ENCODE results near the gene SIX6.

SIX6 gene

DNA sequence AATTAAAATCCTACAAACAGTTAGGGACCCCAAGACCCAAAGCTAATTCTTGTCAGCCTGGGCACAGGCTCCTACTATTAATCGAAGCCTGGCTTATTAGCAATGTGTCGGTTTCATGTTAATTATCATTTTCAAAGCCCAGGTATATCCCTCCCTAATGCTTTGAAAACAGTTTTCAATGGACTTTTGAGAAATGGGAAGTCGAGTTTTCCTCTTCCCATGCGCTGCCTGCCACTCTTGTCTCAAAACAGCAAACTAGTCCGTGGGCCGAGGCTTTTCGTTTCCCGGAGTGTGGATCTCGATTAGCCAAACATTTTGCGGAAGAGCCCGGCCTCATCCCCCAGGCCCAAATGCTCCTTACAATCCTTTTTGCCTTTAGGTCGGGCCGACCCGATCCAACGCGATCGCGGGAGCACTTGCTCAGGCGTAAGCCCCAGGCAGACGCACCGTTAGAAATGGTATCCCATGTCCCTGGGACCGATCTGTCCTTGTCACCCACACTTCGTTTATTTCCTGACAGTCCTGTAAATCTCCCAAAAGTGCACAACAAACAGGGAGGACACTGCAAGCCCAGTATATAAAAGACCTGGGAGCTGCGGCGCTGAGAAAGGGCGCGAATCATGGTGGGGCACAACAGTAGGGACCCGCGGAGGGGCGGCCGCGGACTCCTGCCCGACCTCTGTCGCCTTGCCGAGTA, 1.5 kb downstream of the SIX6 start:
- Histone ChIP-seq H3K4me2 (ENCODE audit: low read depth, low read length) (no peak overlapping the region), H3K9me3 (replicated peaks; ENCODE audit: insufficient read depth, low read length) (no peaks in the 10 kb centered on the region), H3K36me3 (replicated peaks; ENCODE audit: insufficient read depth, low read length) (no peaks in the 10 kb centered on the region), H3K4me3 (ENCODE audit: low read length) (no peak overlapping the region), H3F3A (ENCODE audit: insufficient read depth, low read length) (no peaks in the 10 kb centered on the region), H3K4me1 (ENCODE audit: low read length) (no peaks in the 10 kb centered on the region), H2AFZ (ENCODE audit: low read length) (no peak overlapping the region), H4K20me1 (ENCODE audit: insufficient read depth, low read length) (no peaks in the 10 kb centered on the region), H3K79me2 (ENCODE audit: low read length) (no peaks in the 10 kb centered on the region), H3K9ac (ENCODE audit: low read length) (no peak overlapping the region), H3K9me2 (replicated peaks; ENCODE audit: insufficient read depth, low read length) (no peaks in the 10 kb centered on the region), H3K27me3 (replicated peaks; ENCODE audit: insufficient read depth, low read length) (no peaks in the 10 kb centered on the region), H3K27ac (ENCODE audit: low read length) (no peak overlapping the region)
- no peak for DNase-seq
- TF ChIP-seq EZH2 (optimal IDR thresholded peaks at IDR 0.05; ENCODE audit: low read depth, low read length) (no peak), EZH2phosphoT487 (IDR thresholded peaks at IDR 0.05; ENCODE audit: low read length) (no peak)
- TF ChIP-seq, protein P1, sequence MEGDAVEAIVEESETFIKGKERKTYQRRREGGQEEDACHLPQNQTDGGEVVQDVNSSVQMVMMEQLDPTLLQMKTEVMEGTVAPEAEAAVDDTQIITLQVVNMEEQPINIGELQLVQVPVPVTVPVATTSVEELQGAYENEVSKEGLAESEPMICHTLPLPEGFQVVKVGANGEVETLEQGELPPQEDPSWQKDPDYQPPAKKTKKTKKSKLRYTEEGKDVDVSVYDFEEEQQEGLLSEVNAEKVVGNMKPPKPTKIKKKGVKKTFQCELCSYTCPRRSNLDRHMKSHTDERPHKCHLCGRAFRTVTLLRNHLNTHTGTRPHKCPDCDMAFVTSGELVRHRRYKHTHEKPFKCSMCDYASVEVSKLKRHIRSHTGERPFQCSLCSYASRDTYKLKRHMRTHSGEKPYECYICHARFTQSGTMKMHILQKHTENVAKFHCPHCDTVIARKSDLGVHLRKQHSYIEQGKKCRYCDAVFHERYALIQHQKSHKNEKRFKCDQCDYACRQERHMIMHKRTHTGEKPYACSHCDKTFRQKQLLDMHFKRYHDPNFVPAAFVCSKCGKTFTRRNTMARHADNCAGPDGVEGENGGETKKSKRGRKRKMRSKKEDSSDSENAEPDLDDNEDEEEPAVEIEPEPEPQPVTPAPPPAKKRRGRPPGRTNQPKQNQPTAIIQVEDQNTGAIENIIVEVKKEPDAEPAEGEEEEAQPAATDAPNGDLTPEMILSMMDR (IDR thresholded peaks at IDR 0.05; ENCODE audit: low read length) = no peak

DNA sequence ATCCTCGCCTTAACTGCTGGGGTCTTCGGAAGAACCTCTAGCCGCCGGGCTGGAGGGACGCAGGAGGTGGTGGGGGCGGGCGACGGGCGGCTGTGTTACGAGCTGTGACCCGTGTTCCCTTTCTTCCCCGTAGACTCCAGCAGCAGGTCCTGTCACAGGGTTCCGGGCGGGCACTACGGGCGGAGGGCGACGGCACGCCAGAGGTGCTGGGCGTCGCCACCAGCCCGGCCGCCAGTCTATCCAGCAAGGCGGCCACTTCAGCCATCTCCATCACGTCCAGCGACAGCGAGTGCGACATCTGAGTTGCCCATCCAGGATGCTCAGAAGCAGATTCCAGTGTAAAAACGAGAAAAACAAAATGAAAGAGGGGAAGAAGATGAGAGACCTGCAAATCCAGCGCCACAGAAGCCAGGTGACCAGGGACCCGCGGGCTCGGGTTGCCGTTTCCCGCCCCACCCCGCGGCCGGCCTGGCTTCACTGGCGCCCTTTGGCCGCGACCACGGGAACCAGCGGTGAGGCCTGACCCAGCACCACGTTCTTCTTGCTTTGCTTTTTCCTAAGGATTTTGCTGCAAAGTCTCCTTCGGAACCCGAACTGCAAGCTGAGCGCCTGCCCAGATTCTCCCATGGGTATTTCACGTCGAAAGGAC, 2.1 kb downstream of the SIX6 start:
- Histone ChIP-seq H3K4me3 (ENCODE audit: low read length) (no peak overlapping the region), H3K27ac (ENCODE audit: low read length) (no peak overlapping the region), H3F3A (ENCODE audit: insufficient read depth, low read length) (no peaks in the 10 kb centered on the region), H3K36me3 (replicated peaks; ENCODE audit: insufficient read depth, low read length) (no peaks in the 10 kb centered on the region), H3K9ac (ENCODE audit: low read length) (no peak overlapping the region), H3K4me2 (ENCODE audit: low read depth, low read length) (no peak overlapping the region), H4K20me1 (ENCODE audit: insufficient read depth, low read length) (no peaks in the 10 kb centered on the region), H3K79me2 (ENCODE audit: low read length) (no peaks in the 10 kb centered on the region), H3K4me1 (ENCODE audit: low read length) (no peaks in the 10 kb centered on the region), H3K27me3 (replicated peaks; ENCODE audit: insufficient read depth, low read length) (no peaks in the 10 kb centered on the region), H3K9me3 (replicated peaks; ENCODE audit: insufficient read depth, low read length) (no peaks in the 10 kb centered on the region), H2AFZ (ENCODE audit: low read length) (no peak overlapping the region), H3K9me2 (replicated peaks; ENCODE audit: insufficient read depth, low read length) (no peaks in the 10 kb centered on the region)
- TF ChIP-seq EZH2phosphoT487 (IDR thresholded peaks at IDR 0.05; ENCODE audit: low read length) = no peak
- no peak for TF ChIP-seq EZH2 (optimal IDR thresholded peaks at IDR 0.05; ENCODE audit: low read depth, low read length)
- TF ChIP-seq, protein P1 (IDR thresholded peaks at IDR 0.05; ENCODE audit: low read length) = no peak
- DNase-seq = no peak

DNA sequence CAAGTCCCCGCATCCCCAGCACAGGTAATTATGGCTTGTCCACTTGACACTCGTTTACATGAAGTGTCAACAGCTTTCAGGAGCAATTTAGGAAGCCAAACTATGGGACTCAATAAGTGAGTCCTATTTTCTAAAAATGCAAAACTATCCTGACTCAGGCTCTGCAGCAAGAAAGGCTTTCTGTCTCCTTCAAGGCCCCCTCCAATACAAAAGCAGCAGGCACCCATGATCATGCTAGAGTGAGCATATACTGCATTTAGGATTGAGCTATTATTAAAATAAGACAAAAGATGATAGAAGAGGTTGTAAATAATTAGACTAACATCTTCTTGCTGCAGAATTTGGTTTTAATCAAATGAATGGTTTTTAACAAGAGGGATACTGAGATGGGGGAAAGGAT, 3.2 kb downstream of the SIX6 start:
- no peaks in the 10 kb centered on the region for H3K4me1 ChIP-seq (ENCODE audit: low read length)
- H3K9ac ChIP-seq (ENCODE audit: low read length) = no peak overlapping the region
- no peak for TF ChIP-seq EZH2 (optimal IDR thresholded peaks at IDR 0.05; ENCODE audit: low read depth, low read length)
- TF ChIP-seq EZH2phosphoT487 (IDR thresholded peaks at IDR 0.05; ENCODE audit: low read length) = no peak
- TF ChIP-seq, protein P1 (IDR thresholded peaks at IDR 0.05; ENCODE audit: low read length) = no peak
- H3K36me3 ChIP-seq (replicated peaks; ENCODE audit: insufficient read depth, low read length) = no peaks in the 10 kb centered on the region
- H3K79me2 ChIP-seq (ENCODE audit: low read length) = no peaks in the 10 kb centered on the region
- no peak overlapping the region for H3K27ac ChIP-seq (ENCODE audit: low read length)
- no peaks in the 10 kb centered on the region for H3K9me2 ChIP-seq (replicated peaks; ENCODE audit: insufficient read depth, low read length)
- no peak for DNase-seq
- no peak overlapping the region for H3K4me2 ChIP-seq (ENCODE audit: low read depth, low read length)
- H3K9me3 ChIP-seq (replicated peaks; ENCODE audit: insufficient read depth, low read length) = no peaks in the 10 kb centered on the region
- H3K27me3 ChIP-seq (replicated peaks; ENCODE audit: insufficient read depth, low read length) = no peaks in the 10 kb centered on the region
- H2AFZ ChIP-seq (ENCODE audit: low read length) = no peak overlapping the region
- H3K4me3 ChIP-seq (ENCODE audit: low read length) = no peak overlapping the region
- H3F3A ChIP-seq (ENCODE audit: insufficient read depth, low read length) = no peaks in the 10 kb centered on the region
- no peaks in the 10 kb centered on the region for H4K20me1 ChIP-seq (ENCODE audit: insufficient read depth, low read length)

Data from MM.1S (cell line).